Kidney glomerular epithelial cell (primary cell): ENCODE measurements around the gene ANKRD28.
"Not testable (repeated sequence)": the region's sequence is repeated elsewhere in the genome, so short reads cannot be mapped to it uniquely, and the experiment has no call there.

Experiments
- DNase-seq: peaks from one replicate; lab custom pipeline; 2025; lab: John Stamatoyannopoulos, UW

Gene ANKRD28

DNA sequence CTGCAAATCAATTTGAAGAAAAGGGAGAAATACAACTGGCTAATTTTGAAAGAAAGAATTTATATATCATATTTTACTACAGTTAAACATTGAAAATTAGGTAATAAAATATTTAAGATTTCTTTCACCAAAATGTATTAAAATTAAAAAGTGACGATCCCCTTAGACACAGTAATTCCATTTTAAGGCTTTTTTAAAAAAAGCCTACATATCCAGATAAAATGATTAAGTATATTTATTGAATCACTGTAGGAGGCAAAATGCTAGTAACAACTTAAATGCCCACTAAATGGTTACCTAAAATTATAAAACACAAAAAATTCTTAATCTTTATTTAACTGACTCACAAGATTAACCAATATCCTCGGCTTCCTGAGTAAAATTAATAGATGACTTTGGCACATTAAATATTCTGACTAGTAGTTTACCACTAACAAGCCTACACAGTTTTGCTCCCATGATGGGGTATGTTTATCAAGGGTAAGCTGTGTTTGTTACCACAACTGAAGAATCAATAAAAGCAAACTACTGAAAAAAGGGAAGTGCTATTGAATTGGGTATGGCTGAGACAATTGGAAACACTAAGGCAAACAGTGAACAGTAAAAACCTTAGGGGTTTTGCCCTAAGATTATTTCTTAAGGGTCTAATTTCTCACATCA lies 28.4 kb downstream of the ANKRD28 start:
- no peak for DNase-seq

- DNase-seq: peak; percentile 99
Measured at GRCh38 chr3:15768421-15769255, 29.1 kb downstream of the ANKRD28 start.

GRCh38 chr3:15766406-15766805 lies 31.4 kb downstream of the ANKRD28 start:
- no peak for DNase-seq

DNA sequence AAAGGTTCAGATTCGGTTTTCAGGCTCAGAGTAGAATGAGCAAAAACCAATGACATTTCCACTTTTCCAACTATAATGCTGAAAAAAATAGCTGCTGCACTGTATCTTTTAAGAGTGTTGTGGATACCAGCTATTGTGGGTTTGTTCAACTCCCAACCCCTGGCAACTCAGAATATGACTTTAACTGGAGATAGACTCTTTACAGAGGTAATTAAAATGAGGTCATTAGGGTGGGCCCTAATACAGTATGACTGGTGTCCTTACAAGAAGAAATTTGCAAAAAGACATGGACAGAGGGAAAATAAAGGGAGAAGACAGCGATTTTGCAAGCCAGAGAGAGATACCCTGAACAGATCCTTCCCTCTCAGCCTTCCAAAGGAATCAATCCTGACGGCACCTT lies 39.5 kb downstream of the ANKRD28 start:
- no peak for DNase-seq

DNA sequence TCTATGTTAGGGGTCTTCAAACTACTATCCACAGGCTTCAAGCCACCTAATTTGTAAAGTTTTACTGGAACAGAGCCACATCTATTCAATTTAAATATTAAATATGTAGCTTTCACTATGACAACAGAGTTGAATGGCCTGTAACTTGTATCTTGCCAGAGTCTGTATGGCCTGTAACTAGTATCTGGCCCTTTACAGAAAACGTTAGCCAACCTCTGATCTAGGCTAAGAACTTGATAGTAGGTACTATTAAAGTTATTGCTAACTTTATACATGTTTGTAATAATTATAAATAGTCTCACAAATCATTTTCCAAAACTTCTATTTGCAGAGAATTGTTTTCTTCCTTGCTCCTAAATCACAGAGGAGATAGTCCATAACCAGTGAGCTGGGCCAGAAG lies 40.0 kb downstream of the ANKRD28 start:
- no peak for DNase-seq

DNA sequence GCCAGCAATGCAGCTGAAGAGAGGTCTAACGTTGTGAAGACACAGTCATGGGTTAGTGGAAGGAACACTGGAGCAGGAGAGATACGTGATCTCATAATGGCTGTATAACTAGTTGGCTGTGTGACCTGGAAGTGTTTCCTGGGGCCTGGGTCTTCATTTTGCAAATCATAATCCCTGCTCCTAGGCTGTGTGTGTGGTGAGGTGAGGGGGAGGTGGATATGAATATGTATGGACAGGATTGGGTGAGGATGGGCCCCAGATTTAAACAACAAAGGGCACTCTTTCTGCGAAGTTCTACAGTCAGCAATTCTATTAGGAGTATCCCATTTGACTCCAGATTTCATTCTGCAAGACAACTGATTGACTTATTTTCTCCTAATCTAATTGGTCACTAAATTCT lies 41.3 kb downstream of the ANKRD28 start:
- no peak for DNase-seq

- DNase-seq: no peak
Measured at GRCh38 chr3:15755780-15756179, 42.0 kb downstream of the ANKRD28 start.

GRCh38 chr3:15755181-15755580 lies 42.6 kb downstream of the ANKRD28 start:
- DNase-seq: no peak

GRCh38 chr3:15754047-15754446 lies 43.7 kb downstream of the ANKRD28 start:
- peak; percentile 16 for DNase-seq

GRCh38 chr3:15753056-15753710 lies 44.6 kb downstream of the ANKRD28 start:
- no peak for DNase-seq

DNA sequence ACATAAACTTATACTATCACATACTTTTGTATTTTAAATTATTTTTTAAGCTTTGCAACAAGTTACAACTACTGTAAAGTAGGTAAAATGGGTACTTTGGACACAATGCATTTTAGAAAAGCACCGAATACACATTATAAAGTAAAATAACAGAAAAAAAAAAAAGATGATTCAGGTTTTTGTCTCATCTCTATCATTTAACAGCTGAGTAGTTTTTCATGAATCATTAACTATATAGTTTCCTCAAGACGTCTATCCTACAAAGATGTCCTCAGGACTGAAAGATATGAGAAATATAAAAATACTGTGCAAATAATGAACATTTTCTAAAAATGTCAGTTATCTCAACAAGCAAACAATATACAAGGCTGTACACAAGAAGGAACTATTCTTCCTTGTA lies 46.9 kb downstream of the ANKRD28 start:
- DNase-seq: peak; percentile 54

DNA sequence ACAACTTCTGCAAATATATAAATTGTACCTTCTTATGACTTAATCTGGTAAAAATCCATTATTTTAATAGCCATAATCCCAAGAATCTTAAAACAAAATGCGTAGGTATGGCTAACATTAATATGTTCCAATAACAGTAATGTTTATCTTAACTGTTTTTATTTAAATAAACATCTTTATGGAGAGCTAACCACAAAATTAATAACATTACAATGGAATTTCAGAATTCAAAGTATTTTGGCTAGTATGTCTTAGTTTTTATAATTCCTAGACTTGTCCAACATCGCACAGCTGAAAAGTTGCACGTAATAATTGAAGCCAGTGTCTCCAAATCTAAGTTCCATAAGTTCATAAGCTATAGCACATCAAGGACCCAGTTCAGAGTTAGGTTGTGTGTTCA lies 47.6 kb downstream of the ANKRD28 start:
- no peak for DNase-seq

DNA sequence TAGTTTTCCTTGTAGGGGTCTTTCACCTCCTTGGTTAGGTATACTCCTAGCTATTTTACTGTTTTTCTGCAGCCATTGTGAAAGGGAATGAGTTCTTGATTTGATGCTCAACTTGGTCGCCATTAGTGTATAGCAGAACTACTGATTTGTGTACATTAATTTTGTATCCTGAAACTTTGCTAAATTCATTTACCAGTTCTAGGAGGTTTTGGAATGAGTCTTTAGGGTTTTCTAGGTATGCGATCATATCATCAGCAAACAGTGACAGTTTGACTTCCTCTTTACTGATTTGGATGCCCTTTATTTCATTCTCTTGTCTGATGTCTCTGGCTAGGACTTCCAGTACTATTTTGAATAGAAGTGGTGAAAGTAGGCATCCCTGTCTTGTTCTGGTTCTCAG lies 51.9 kb downstream of the ANKRD28 start:
- not testable (repeated sequence) for DNase-seq

GRCh38 chr3:15744176-15744575 lies 53.6 kb downstream of the ANKRD28 start:
- DNase-seq: no peak

DNA sequence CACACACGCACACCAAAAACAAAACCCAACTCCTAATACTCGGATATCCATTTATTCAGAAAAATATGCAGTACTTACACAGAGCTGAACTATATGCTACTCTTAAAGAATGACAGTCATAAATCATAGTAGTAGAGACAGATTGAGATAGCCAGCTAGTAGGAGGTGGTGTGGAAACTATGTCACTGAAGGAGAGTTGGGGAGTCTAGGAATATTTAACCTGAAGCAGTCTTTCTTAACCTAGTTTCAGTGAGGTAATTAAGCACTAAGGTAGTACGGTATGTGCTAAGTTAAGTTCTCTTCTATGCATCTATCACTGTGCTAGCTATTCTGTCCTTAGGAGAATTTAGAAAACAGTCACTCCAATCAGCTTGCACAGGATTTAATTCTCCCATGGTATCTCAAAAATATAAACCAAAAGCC lies 54.2 kb downstream of the ANKRD28 start:
- DNase-seq: no peak

DNA sequence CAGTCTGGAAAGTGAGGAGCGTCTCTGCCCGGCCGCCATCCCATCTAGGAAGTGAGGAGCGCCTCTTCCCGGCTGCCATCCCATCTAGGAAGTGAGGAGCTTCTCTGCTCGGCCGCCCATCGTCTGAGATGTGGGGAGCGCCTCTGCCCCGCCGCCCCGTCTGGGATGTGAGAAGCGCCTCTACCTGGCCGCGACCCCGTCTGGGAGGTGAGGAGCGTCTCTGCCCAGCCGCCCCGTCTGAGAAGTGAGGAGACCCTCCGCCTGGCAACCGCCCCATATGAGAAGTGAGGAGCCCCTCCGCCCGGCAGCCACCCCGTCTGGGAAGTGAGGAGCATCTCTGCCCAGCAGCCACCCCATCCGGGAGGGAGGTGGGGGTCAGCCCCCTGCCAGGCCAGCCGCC lies 55.5 kb downstream of the ANKRD28 start:
- not testable (repeated sequence) for DNase-seq

GRCh38 chr3:15738616-15739005 lies 59.2 kb downstream of the ANKRD28 start:
- DNase-seq: not testable (repeated sequence)

GRCh38 chr3:15731024-15731423 lies 66.8 kb downstream of the ANKRD28 start:
- DNase-seq: no peak

DNA sequence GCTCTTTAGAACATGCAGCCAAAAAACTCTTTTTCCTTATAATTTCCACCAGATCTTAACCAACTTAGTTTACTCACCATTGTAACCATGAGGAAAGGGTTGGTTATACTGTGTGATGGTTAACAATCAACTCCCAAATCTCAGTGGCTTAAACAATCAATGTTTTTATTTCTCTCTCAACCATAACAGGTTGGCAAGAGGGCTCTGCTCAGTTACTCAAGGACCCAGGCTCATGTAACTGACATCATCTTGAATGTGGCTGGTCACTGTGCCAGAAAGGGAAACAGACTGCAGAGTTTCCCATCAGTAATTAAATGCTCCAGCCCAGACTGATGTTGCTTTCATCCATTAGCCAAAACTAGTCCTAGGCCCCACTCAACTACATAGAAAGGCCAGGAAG lies 69.0 kb downstream of the ANKRD28 start:
- peak; percentile 38 for DNase-seq

DNA sequence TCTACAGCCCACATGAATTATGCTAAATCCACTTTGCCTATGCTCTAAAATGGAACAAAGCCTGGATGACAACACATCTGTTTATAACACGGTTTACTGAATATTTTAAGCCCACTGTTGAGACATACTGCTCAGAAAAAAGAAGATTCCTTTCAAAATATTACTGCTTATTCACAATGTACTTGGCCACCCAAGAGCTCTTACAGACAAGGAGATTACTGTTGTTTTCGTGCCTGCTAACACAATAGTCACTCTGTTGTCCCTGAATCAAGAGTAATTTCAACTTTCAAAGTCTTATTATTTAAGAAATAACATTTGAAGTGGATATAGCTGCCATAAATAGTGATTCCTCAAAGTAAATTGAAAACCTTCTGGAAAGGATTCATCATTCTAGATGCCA lies 70.9 kb downstream of the ANKRD28 start:
- DNase-seq: no peak

DNA sequence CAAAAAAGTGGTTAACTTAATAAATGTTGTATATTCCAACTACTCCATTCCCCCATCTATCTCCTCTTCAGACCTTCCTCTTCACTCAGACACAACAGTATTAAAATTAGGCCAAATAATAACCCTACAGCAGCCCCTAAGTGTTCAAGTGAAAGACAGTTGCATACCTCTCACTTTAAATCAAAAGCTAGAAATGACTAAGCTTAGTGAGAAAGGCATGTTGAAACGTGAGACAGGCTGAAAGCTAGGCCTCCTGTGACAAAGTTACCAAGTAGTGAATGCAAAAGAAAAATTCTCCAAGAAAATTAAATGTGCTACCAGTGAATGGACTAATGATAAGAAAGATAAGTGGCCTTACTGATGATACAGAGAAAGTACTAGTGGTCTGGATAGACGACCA lies 71.7 kb downstream of the ANKRD28 start:
- DNase-seq: no peak

DNA sequence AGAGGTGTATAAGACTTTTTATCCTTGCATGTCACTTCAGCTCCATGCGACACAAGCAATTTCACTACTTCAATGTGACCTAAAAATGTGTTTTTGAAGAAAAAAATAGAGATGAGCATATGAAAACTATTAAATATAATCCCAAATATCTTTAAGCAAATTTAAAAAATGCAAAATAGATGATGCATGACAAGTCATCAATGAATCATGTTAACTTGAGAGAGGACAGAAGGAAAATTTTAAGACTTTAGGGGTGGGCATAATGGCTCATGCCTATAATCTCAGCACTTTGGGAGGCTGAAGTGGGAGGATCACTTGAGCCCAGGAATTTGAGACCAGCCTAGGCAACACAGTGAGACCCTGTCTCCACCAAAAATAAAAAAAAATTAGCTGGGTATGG lies 73.3 kb downstream of the ANKRD28 start:
- no peak for DNase-seq

GRCh38 chr3:15723624-15723884 lies 74.2 kb downstream of the ANKRD28 start:
- DNase-seq: no peak
